ENCODE measurements around the gene TTLL11.

DNA sequence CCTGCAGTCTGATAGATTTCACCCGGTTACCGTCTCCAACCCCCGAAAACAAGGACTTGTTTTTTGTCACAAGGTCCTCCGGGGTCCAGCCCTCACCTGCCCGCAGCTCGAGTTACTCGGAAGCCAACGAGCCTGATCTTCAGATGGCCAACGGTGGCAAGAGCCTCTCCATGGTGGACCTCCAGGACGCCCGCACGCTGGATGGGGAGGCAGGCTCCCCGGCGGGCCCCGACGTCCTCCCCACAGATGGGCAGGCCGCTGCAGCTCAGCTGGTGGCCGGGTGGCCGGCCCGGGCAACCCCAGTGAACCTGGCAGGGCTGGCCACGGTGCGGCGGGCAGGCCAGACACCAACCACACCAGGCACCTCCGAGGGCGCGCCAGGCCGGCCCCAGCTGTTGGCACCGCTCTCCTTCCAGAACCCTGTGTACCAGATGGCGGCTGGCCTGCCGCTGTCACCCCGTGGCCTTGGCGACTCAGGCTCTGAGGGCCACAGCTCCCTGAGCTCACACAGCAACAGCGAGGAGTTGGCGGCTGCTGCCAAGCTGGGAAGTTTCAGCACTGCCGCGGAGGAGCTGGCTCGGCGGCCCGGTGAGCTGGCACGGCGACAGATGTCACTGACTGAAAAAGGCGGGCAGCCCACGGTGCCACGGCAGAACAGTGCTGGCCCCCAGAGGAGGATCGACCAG is 320.4 kb downstream of the TTLL11 start:
- TF ChIP-seq POLR2A (IDR thresholded peaks at IDR 0.05): no peak
- TF ChIP-seq, protein P1, sequence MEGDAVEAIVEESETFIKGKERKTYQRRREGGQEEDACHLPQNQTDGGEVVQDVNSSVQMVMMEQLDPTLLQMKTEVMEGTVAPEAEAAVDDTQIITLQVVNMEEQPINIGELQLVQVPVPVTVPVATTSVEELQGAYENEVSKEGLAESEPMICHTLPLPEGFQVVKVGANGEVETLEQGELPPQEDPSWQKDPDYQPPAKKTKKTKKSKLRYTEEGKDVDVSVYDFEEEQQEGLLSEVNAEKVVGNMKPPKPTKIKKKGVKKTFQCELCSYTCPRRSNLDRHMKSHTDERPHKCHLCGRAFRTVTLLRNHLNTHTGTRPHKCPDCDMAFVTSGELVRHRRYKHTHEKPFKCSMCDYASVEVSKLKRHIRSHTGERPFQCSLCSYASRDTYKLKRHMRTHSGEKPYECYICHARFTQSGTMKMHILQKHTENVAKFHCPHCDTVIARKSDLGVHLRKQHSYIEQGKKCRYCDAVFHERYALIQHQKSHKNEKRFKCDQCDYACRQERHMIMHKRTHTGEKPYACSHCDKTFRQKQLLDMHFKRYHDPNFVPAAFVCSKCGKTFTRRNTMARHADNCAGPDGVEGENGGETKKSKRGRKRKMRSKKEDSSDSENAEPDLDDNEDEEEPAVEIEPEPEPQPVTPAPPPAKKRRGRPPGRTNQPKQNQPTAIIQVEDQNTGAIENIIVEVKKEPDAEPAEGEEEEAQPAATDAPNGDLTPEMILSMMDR (IDR thresholded peaks at IDR 0.05): no peak
- no peak for TF ChIP-seq POLR2AphosphoS5 (IDR thresholded peaks at IDR 0.05)

Data from prostate gland (tissue), 2 donors.